ENCODE measurements around the gene PCYOX1L.
A peak's percentile ranks its signal among the peaks of the same experiment; 100 is the strongest.
"Not testable (repeated sequence)": the region's sequence is repeated elsewhere in the genome, so short reads cannot be mapped to it uniquely, and the experiment has no call there.

Gene PCYOX1L

DNA sequence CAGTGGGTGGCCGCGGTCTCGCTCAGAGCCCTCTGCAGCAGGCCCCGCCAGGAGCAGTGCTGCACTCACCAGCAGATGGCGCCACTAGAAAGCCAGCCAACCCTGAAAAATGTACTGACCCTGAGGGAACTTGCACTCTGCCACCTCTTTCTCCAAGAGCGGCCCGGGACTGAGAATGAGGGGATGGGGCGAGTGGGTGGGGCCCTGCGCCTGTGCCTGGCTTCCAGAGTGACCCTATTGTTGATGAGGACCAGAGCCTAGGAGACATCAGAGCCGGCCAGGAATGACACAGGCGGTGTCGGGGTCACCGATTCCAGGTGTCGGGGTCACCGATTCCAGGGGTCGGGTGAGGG is 24.1 kb downstream of the PCYOX1L start:
- Histone ChIP-seq H3K9me3 (replicated peaks in 1 of 11) (no peaks in the 10 kb centered on the region), H3K9ac (no peak overlapping the region; a peak in 2 of 22 replicates)

DNA sequence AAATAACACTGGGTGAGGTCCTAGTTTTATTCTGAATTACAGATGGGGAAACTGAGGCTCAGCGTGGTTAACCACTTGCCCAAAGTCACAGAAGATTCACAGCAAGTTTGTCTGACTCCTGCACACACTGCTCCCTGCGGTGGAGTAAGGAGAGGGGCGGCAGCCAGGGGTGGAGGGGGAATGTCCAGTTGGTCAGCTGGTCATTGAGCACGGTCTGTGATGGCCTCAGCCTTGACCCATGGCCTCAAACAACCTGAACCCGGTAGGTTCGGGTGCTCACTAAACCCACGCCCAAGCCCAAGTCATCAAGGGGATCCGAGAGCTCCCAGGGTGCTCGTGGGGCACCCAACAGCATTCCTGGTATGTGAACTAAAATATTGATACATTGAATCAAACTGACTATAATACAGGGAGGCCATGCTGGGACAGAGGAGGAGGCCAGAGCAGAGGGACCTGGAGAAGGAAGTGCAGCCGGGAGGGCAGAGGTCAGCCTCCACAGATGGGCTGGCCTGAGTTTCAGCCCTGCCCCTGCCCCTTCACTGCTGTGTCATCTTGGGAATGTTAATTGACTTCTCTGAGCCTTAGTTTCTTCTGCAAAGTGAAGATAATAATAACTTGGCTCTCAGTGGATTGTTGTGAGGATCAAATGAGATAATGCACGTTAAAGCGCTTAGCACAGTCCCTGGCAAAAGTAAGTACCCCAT is 24.8 kb downstream of the PCYOX1L start:
- H3K9me3 ChIP-seq (replicated peaks in 1 of 11), result no peaks in the 10 kb centered on the region
- H4K20me1 ChIP-seq, result no peaks in the 10 kb centered on the region
- TF ChIP-seq Cebpa-rat (IDR thresholded peaks at IDR 0.05), result no peak
- H3K9ac ChIP-seq, result no peak overlapping the region
- peak overlapping the region in 1 of 11 experiments; percentile 21; a peak in 1 of 22 replicates for H3K4me2 ChIP-seq
- H3K27ac ChIP-seq, result no peak overlapping the region
- peaks cover 4 to 19% (median 10%) of the 10 kb centered on the region in 10 experiments; a peak in 16 of 20 replicates for H3K4me1 ChIP-seq
- H3K27me3 ChIP-seq, result no peaks in the 10 kb centered on the region
- no peak overlapping the region for H3K4me3 ChIP-seq
- no peaks in the 10 kb centered on the region for H3K36me3 ChIP-seq

More for the DNA sequence above, 24.1 kb downstream of the PCYOX1L start:
- Histone ChIP-seq H3K4me3 (no peak overlapping the region), H3K4me1 (peaks cover 4 to 19% (median 10%) of the 10 kb centered on the region in 10 experiments; a peak in 16 of 20 replicates), H3K27ac (no peak overlapping the region), H4K20me1 (no peaks in the 10 kb centered on the region), H3K27me3 (no peaks in the 10 kb centered on the region), H3K36me3 (no peaks in the 10 kb centered on the region), H3K4me2 (0 out of 22 replicates have a peak overlapping the region, but pooled peaks of 1 of the 11 experiments have one; percentile 21)
- TF ChIP-seq Cebpa-rat (IDR thresholded peaks at IDR 0.05), result no peak

GRCh38 chr5:149383399-149383798 is 25.6 kb downstream of the PCYOX1L start:
- Histone ChIP-seq H3K4me1 (peaks cover 4 to 20% (median 10%) of the 10 kb centered on the region in 10 experiments; a peak in 17 of 20 replicates), H3K36me3 (no peaks in the 10 kb centered on the region)
- TF ChIP-seq Cebpa-rat (IDR thresholded peaks at IDR 0.05), result no peak

DNA sequence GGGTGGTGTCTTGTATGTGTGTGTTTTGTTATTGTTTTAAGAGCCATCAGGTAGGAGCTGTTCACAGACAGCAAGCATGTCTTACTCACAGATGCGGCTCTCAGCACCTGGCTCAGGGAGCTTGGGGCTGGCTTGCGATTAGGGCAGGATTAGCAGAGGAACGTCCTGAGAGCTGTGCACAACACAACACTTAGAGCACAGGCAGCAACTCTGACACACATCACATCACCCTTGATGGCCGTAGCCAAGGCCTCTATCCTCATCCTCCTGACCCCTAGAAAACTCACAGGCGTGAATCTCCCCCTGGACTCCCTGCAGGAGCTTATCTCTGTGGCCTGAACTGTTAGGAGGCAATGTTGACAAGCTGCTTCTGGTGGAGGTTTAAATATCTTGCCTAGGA is 28.3 kb downstream of the PCYOX1L start:
- no peaks in the 10 kb centered on the region for H3K9me3 ChIP-seq (replicated peaks in 1 of 11)
- no peaks in the 10 kb centered on the region for H3K36me3 ChIP-seq
- peak overlapping the region in 1 of 11 experiments; percentile 53; a peak in 2 of 22 replicates for H3K9ac ChIP-seq
- peaks cover 6 to 31% (median 11%) of the 10 kb centered on the region in 10 experiments; a peak in 19 of 20 replicates for H3K4me1 ChIP-seq
- peak overlapping the region in 5 of 11 experiments; percentile 21 to 53 (median 43); a peak in 3 of 22 replicates for H3K4me2 ChIP-seq
- no peaks in the 10 kb centered on the region for H4K20me1 ChIP-seq
- H3K27ac ChIP-seq, result no peak overlapping the region
- TF ChIP-seq Cebpa-rat (IDR thresholded peaks at IDR 0.05), result no peak
- H3K27me3 ChIP-seq, result no peaks in the 10 kb centered on the region
- H3K4me3 ChIP-seq, result no peak overlapping the region

More at GRCh38 chr5:149383399-149383798, 25.6 kb downstream of the PCYOX1L start:
- Histone ChIP-seq H3K27me3 (no peaks in the 10 kb centered on the region), H3K4me2 (no peak overlapping the region), H3K27ac (no peak overlapping the region), H3K4me3 (no peak overlapping the region), H3K9ac (no peak overlapping the region), H4K20me1 (no peaks in the 10 kb centered on the region), H3K9me3 (replicated peaks in 1 of 11) (no peaks in the 10 kb centered on the region)

- Histone ChIP-seq H3K9me3 (replicated peaks in 1 of 11) (no peaks in the 10 kb centered on the region), H3K36me3 (no peaks in the 10 kb centered on the region), H3K4me1 (peaks cover 6 to 29% (median 11%) of the 10 kb centered on the region in 10 experiments; a peak in 19 of 20 replicates), H4K20me1 (no peaks in the 10 kb centered on the region), H3K4me2 (no peak overlapping the region), H3K9ac (no peak overlapping the region), H3K4me3 (no peak overlapping the region), H3K27me3 (no peaks in the 10 kb centered on the region), H3K27ac (no peak overlapping the region)
- TF ChIP-seq Cebpa-rat (IDR thresholded peaks at IDR 0.05), result no peak
Measured at GRCh38 chr5:149387081-149387631, 29.3 kb downstream of the PCYOX1L start.

- Histone ChIP-seq H3K4me1 (peaks cover 6 to 21% (median 11%) of the 10 kb centered on the region in 10 experiments; a peak in 19 of 20 replicates), H3K9me3 (replicated peaks in 1 of 11) (no peaks in the 10 kb centered on the region), H3K36me3 (no peaks in the 10 kb centered on the region), H3K4me3 (no peak overlapping the region), H4K20me1 (no peaks in the 10 kb centered on the region), H3K27ac (no peak overlapping the region), H3K27me3 (no peaks in the 10 kb centered on the region), H3K4me2 (no peak overlapping the region), H3K9ac (no peak overlapping the region)
- no peak for TF ChIP-seq Cebpa-rat (IDR thresholded peaks at IDR 0.05)
Measured at GRCh38 chr5:149387982-149388381, 30.1 kb downstream of the PCYOX1L start.

GRCh38 chr5:149388498-149389190 is 30.8 kb downstream of the PCYOX1L start:
- H3K36me3 ChIP-seq, result no peaks in the 10 kb centered on the region
- TF ChIP-seq Cebpa-rat (IDR thresholded peaks at IDR 0.05), result no peak
- H3K27me3 ChIP-seq, result no peaks in the 10 kb centered on the region
- H3K27ac ChIP-seq, result no peak overlapping the region
- H4K20me1 ChIP-seq, result no peaks in the 10 kb centered on the region
- peak overlapping the region in 3 of 11 experiments; percentile 8 to 46 (median 23); a peak in 3 of 22 replicates for H3K4me2 ChIP-seq
- H3K9me3 ChIP-seq (replicated peaks in 1 of 11), result no peaks in the 10 kb centered on the region
- H3K4me1 ChIP-seq, result peaks cover 6 to 20% (median 11%) of the 10 kb centered on the region in 10 experiments; a peak in 19 of 20 replicates
- no peak overlapping the region for H3K4me3 ChIP-seq
- H3K9ac ChIP-seq, result no peak overlapping the region

DNA sequence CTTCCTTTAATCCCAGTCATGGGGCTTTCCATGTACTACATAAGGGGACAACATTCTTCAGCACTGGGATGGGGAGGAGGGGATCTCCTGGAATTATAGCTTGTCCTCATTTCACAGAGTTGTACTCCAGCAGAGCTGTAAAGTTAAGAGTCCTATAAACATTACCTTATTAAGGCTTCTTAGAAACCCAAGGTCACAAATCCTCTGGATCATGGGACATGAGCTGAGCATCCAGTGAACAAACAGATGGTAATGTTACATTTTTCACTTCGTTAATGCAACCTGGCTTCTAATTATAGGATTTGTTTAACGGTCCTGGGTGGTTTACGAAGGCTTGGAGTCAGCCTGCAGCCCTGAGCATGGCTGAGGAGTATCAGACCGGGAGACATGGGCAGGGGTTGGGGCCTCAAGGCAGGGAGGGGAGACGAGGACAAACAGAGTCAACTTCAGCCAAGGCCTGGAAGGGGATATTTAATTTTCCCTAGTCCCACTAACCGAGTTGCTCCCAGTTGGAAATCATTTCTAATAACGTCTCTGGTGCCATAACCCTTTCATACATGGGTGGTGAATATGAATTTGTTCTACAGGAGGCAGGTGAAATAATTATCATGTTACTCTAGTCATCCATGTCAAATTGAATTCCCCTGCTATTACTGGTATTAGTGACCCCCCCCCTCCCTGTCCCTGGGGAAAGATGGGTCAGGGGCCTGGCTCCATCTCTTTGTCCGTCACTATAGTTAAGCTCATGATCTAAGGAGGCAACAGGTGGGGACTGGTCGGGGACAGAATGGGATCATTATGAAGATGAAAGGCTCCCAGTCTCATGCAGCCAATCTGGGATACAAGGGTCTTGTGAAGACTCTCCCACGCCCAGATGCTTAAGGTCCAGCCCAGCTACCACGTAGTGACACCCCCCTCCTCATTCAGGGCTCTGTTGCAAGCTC is 32.0 kb downstream of the PCYOX1L start:
- H3K36me3 ChIP-seq, result no peaks in the 10 kb centered on the region
- no peaks in the 10 kb centered on the region for H4K20me1 ChIP-seq
- no peaks in the 10 kb centered on the region for H3K9me3 ChIP-seq (replicated peaks in 1 of 11)
- peaks cover 6 to 20% (median 11%) of the 10 kb centered on the region in 10 experiments; a peak in 19 of 20 replicates for H3K4me1 ChIP-seq
- no peak overlapping the region for H3K9ac ChIP-seq
- no peaks in the 10 kb centered on the region for H3K27me3 ChIP-seq
- no peak overlapping the region for H3K4me3 ChIP-seq
- H3K4me2 ChIP-seq, result peak overlapping the region in 3 of 11 experiments; percentile 8 to 46 (median 23); a peak in 4 of 22 replicates
- no peak overlapping the region for H3K27ac ChIP-seq
- no peak for TF ChIP-seq Cebpa-rat (IDR thresholded peaks at IDR 0.05)

DNA sequence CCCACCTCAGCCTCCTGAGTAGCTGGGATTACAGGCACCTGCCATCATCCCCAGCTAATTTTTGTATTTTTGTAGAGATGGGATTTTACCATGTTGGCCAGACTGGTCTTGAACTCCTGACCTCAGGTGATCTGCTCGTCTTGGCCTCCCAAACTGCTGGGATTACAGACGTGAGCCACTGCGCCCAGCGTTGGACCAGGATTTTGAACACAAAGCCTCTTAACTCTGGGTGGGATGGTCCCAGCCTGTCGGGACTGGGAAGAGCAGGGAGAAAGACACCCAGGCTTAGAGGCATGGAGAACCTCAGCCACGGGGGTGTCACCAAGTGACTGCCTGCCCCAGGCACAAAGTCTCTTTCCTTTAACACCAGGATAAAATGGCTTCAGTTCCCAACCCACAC is 33.2 kb downstream of the PCYOX1L start:
- H3K9me3 ChIP-seq (replicated peaks in 1 of 11); H3K27ac ChIP-seq; H4K20me1 ChIP-seq; H3K27me3 ChIP-seq; H3K36me3 ChIP-seq; H3K9ac ChIP-seq; H3K4me3 ChIP-seq; H3K4me2 ChIP-seq: not testable (repeated sequence)
- peaks cover 0 to 14% (median 2%) of the 10 kb centered on the region in 10 experiments; a peak in 11 of 20 replicates for H3K4me1 ChIP-seq

Measured in BLaER1 treated with 17β-estradiol and CSF1 and Interleukin-3, amounts not matched to agents 10 nM and 100 nM (cell line).